GM18502 (cell line): ENCODE measurements around the gene ELOVL5.

ENCODE experiments used
- ATAC-seq: cut with Tn5 transposase; IDR thresholded peaks from one replicate; pipeline ENCODE4 v1.9.1; 2021; ENCODE audit warnings: mild to moderate bottlenecking; ENCODE audit not compliant: unreplicated experiment, poor library complexity

The ELOVL5 gene

DNA sequence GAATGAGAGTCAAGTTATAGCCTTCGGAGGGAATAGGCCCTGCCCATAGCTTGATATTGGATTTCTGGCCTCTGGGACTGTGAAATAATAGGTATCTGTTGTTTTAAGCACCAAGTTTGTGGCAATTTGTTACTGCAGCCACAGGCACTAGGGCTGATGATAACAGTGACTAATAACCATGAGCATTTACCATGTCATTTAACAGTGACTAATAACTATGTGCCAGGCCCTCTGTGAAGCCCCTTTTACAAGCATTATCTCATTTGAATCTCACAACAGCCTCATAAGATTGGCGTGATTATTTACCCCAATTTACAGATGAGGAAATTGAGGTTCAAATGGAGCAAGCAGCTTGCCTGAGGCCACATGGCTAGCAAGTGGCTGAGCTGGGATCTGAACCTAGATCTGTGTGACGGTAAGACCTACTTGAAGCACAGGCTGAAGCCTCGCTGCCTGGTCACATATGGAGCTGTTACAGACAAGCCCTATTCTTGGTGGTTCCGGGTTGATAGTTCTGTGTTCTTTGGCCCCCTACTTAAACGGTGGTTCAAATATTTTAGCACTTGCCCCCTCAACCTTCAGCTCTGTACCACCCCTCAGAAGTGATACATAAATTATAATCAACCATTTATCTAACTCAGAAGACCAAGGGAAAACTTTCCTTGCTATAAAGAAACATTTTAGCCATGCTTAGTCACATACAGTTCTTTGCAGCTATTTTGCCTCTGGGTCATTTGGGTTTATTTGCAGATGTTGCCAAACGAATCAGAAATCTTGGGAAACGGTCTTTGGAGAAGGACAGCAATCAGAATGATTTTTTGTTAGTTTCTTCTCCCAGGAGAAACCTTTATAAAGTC is 98.3 kb downstream of the ELOVL5 start:
- ATAC-seq, result no peak

DNA sequence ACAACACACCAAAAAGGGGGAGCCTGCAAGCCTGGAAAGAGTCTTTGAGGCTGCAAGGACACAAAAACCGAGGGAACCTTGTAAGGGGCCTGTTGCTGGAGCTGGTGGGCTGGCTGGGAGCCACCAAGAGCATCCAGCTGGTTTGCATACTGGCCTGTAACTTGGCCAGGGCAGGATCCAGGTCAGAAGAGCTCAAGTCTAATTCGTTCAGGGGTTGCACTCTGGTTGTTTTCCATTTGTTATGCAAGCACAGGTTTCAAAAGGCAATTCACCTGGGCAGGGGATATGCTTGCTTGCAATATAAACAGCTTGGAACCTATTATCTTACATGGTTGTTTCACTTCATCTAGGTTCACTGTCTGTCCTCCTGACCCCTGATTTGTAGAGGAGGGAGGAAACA is 101.8 kb downstream of the ELOVL5 start:
- no peak for ATAC-seq

DNA sequence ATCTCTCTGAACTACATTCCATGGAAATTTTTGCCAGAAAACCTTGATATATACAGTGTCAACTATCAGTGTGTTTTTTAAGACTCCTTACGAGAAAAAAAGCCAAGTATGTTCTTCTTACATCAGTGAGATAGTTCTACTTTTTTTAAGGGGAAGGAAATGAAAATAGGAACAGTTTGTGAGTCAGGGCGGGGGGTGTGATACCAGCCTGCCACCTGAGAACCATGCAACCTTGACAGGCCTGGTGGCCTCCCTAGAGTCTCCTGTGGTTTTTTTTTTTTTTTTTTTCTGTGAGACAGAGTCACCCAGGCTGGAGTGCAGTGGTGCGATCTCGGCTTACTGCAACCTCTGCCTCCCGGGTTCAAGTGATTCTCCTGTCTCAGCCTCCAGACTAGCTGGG is 103.8 kb downstream of the ELOVL5 start:
- ATAC-seq, result peak; percentile 76

DNA sequence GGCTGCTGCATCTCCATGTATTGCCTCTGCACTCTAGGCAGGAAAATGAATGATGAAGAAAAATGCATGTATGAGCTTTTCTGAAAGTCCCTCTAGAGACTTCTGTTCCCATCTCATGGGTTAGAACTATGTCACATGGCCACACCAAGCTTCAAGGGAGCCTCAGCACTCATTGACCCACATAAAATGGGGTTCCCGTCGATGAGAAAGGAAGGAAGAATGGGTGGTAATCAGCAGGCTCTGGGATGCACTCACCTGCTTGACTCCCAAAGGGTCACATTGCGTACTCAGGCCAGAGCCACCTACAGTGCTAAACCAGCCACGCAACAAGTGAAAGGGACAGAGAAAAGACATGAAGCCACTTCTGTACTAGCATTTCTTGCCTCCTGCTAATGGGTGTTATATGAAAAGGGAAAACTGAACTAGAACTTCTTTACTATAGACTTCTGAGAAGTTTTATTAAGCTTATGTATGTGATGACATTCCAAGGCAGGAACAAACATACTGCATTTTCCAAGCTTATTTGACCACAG is 104.3 kb downstream of the ELOVL5 start:
- ATAC-seq, result peak; percentile 29

DNA sequence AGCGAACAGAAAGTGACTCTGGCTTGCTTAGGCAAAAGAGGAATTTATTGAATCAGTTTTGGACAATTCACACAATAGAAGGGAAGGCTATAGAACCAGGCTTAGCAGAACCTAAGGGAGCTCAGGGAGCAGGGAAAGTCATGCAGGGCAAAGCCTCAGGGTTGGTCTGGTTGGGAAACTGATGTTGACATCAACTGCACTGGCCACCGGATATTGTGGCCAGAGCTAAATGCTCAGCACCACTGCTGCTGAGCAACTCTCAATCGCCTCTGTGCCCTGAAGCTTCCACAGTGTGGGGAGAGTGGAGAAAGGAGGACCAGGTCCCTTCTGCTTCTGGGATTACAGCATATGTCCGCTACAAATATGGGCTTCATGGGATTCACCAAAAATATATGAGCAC is 106.8 kb downstream of the ELOVL5 start:
- ATAC-seq, result no peak

DNA sequence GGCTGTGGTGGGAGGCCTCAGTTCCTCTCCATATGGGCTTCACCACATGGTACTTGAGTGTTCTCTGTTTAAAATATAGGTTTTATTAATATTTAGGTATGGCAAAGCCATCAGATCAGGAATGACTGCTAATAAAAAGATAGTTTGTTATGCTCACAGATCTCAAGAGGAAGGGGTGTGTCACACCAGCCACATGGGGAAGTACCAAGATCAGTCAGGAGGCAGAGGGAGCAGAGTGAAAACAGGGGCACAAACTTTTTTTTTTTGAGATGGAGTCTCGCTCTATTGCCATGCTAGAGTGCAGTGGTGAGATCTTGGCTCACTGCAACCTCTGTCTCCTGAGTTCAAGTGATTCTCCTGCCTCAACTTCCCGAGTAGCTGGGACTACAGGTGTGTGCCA is 108.0 kb downstream of the ELOVL5 start:
- ATAC-seq, result no peak

DNA sequence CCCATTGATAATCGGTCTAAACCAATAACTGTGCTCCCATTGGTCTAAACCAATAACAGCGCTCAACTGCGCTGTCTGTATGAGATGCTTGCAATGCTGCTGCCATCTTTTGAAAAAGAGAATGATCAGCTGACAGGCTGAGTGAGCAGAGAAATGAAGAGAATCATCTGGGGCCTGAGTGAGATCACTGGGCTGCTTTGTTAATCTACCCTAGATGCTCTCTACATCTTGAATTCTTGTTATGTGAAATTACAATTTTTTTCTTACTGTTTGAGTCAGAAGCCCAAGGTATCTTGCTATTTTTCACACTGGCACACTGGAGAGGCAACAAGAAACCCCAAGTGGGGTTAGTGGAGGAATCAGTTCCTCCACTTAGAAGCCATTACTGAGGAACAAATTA is 108.6 kb downstream of the ELOVL5 start:
- ATAC-seq, result no peak

DNA sequence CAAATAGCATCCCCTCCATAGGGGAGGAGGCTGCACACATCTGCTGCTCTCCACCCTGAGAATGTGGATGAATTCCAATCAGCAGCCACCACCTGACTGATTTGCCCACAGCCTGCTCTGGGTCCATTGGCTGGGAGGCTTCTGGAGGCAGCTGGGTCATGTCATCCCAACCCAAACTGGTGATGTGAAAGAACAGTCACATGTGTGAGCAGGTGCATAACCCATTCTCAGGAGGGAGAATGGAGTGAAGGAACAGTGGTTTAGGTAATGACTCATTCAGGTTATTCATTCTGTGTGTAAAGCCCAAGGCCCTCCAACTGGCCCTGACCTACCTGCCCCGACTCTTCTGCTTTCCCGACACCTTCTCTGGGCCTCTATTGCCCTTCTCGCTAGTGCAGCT is 109.2 kb downstream of the ELOVL5 start:
- ATAC-seq, result peak; percentile 59

DNA sequence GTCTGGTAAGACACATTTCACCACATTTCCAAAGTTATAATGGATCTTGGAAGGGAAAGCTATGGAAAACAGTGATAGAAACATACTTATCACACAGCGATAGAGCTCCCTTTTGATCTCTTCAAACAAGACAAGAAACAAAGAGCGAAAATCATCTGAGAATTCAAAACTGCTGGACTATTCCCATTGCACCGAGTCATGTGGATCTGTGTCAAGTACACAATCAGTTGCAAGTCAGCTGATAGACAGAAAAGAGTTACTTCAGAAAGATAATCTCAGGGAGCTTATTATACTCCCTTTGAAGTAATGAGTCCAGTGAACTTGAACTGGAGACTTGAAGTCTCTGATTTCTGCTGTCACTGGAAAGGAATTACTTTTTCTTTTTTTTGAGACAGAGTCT is 110.4 kb downstream of the ELOVL5 start:
- no peak for ATAC-seq

DNA sequence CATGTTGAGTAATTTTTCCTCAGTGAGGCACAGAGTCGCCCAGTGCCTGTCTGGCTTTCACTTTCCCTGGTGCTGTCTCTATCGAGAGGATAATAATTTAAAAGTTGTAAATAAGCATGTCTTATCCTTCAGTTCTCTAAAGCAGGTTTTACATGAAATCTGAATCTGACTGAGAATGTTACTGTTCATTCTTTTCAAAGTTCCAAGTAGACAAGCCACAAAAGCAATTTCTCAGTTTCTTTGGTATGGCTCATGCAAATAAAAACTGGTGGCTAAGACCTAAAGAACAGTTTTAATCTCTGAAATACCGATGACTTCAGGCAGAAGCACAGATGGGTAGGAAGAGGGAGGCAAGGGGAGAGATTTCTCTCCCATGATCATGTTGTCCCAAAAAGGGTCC is 112.5 kb downstream of the ELOVL5 start:
- ATAC-seq, result peak; percentile 51

DNA sequence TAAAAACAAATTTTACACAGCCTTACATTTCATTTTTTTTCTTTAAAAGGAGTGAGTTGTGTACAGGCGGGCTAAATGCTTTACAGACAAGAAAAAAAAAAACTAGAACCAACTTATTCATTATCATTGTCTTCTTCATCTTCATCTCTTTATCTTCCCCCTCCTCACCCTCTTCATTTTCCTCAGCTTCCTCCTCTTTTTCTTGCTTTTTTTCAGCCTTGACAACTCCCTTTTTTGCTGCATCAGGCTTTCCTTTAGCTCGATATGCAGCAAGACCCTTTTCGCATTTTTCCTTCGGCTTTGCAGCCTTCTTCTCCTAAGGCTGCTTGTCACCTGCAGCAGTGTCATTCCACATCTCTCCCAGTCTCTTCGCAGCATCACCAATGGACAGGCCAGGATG is 113.2 kb downstream of the ELOVL5 start:
- no peak for ATAC-seq

DNA sequence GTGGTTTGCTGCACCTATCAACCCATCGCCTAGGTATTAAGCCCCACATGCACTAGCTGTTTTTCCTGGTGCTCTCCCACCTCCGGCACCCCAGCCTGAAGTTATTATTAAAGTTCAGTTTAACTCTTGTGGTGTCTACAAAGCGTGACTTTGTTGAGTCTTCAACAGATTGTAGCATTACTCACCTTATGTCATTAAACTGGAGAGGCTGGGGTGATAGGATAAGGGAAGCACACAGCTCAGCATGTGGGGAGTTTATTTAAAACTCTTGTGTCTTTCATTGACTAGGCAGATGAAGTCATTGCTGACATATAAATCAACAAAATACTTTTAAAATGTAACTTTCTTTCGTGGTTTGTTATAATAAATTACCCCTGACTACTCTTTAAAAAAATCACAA is 115.4 kb downstream of the ELOVL5 start:
- ATAC-seq, result no peak

DNA sequence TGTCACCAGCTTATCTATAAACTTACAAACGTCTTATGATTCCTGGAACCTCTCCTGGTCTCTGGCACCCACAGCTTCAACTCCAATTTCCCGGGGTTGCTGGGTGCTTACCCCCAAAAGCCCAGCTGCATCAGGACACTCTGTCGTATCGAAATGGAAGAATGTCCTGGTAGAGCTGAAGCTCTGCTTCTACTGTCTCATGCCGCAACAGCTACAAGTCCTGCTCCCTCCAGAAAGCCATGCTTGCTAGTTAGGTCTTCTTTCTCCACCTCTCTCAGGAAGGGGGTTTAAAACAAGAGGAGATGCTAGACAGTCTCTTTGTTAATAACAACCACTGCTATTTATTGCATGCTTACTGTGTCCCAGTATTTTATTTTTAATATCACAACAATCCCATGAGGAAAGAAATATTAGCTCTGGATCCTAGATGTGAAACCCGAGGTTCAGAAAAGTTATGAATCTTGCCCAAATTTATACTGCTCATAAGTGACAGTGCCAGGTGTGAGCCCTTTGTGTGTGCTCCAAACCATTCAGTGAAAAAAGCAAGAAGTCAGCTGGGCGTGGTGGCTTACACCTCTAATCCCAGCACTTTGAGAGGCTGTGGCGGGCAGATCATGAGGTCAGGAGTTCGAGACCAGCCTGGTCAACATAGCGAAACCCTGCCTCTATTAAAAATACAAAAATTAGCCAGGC is 117.8 kb downstream of the ELOVL5 start:
- ATAC-seq, result no peak

DNA sequence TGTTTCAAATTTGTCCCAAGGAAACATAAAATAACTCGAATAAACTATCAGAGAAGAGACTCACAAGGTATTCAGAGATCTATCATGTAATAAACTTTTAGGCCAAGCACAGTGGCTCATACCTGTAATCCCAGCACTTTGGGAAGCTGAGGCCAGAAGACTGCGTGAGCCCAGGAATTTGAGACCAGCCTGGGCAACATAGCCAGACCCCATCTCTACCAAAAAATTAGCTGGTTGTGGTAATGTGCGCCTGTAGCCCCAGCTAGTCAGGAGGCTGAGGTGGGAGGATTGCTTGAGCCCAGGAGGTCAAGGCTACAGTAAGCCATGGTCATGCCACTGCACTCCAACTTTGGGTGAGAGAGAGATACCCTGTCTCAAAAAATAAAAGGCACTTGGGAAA is 120.9 kb downstream of the ELOVL5 start:
- no peak for ATAC-seq

DNA sequence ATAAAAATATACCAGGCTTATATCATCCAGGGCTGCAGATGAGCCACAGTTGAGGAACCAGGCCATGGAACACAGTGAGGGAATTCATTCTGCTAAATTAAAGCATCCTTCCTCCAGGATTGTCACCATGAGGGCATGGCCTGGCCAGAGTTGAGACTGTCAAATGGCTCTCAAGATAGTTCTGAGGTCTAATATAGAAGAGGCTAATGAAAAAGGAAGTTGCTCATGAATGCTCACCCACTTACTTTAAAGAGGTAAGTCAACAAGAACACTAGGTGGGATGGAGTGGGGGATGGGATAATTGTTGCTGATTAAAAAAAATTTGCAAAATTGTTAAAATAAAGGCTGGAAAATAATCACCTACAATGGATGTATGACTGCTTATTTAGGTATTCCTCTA is 128.1 kb downstream of the ELOVL5 start:
- no peak for ATAC-seq
